Keratinocyte (primary cell): Measurements from ENCODE around the gene RASA3. TPM values are rescaled to one million over a fixed set of nuclear protein-coding genes. Genes with fewer than 3 reads are reported as not detected.

Experiments used
- DNase-seq: peaks from one replicate; pipeline ENCODE4 v3.0.0-alpha.2; 2011; ENCODE audit warnings: low read depth, missing footprints, low spot score
- FAIRE-seq: peaks from 2 replicates; lab custom pipeline; 2011; peaks lifted over from hg19 to GRCh38; lab: Jason Lieb, UNC
- H2AFZ ChIP-seq: 2 replicates; pipeline ENCODE4 v1.6.0; 2012; ENCODE audit warnings: low read length, control low read depth, inconsistent platforms; ENCODE audit not compliant: control insufficient read depth
- H3K27ac ChIP-seq: 2 replicates; pipeline ENCODE4 v1.5.1; 2011; ENCODE audit warnings: low read length; ENCODE audit not compliant: control insufficient read depth, insufficient read depth
- H3K27me3 ChIP-seq: 3 replicates; pipeline ENCODE4 v1.6.0; 2011; ENCODE audit warnings: low read length; ENCODE audit not compliant: control insufficient read depth, insufficient read depth; ENCODE audit errors: extremely low read depth
- H3K36me3 ChIP-seq, 2 experiments: 2 replicates in 1 of 2; 3 replicates in 1 of 2; pipeline ENCODE4 v1.5.1; 2011; ENCODE audit warnings: low read length in 2 of 2, mild to moderate bottlenecking in 1 of 2; ENCODE audit not compliant: control insufficient read depth in 2 of 2, insufficient read depth in 2 of 2; ENCODE audit errors: extremely low read depth in 1 of 2
- H3K4me1 ChIP-seq: 3 replicates; pipeline ENCODE4 v1.5.1; 2011; ENCODE audit warnings: low read length; ENCODE audit not compliant: control insufficient read depth, insufficient read depth; ENCODE audit errors: extremely low read depth
- H3K4me2 ChIP-seq: 3 replicates; pipeline ENCODE4 v1.6.0; 2011; ENCODE audit warnings: low read depth, low read length; ENCODE audit not compliant: control insufficient read depth, insufficient read depth; ENCODE audit errors: extremely low read depth
- H3K4me3 ChIP-seq, 3 experiments: fragments of 200-600 bp in 1 of 3; sonication (generic) in 1 of 3; 2 replicates in 2 of 3; 3 replicates in 1 of 3; pipeline ENCODE4 v1.5.1; 2011 to 2016; ENCODE audit warnings: low read length in 3 of 3, mild to moderate bottlenecking in 3 of 3, control low read depth in 2 of 3, inconsistent platforms in 1 of 3, low read depth in 1 of 3, mixed read lengths in 1 of 3, mixed run types in 1 of 3, moderate library complexity in 1 of 3; ENCODE audit not compliant: control insufficient read depth in 2 of 3, insufficient read depth in 2 of 3; ENCODE audit errors: extremely low read depth in 1 of 3
- H3K79me2 ChIP-seq: 2 replicates; pipeline ENCODE4 v1.6.0; 2012; ENCODE audit warnings: low read length; ENCODE audit not compliant: control insufficient read depth, insufficient read depth
- H3K9ac ChIP-seq: 3 replicates; pipeline ENCODE4 v1.6.0; 2011; ENCODE audit warnings: low read length; ENCODE audit not compliant: control insufficient read depth, insufficient read depth; ENCODE audit errors: extremely low read depth
- H3K9me1 ChIP-seq: 3 replicates; pipeline ENCODE4 v1.6.0; 2011; ENCODE audit warnings: low read length; ENCODE audit not compliant: control insufficient read depth, insufficient read depth; ENCODE audit errors: extremely low read depth
- H3K9me3 ChIP-seq: 2 replicates; pipeline ENCODE4 v1.5.1; 2012; ENCODE audit warnings: low read depth, low read length; ENCODE audit not compliant: control insufficient read depth
- H4K20me1 ChIP-seq: 3 replicates; pipeline ENCODE4 v1.6.0; 2011; ENCODE audit warnings: low read length; ENCODE audit not compliant: control insufficient read depth, insufficient read depth; ENCODE audit errors: extremely low read depth
- CTCF ChIP-seq, 3 experiments: IDR thresholded peaks in 1 of 3; conservative IDR thresholded peaks in 1 of 3; optimal IDR thresholded peaks in 1 of 3; 2 replicates in 2 of 3; 3 replicates in 1 of 3; pipeline versions ENCODE3 to v1.5.1; 2011; ENCODE audit warnings: low read length in 3 of 3, mild to moderate bottlenecking in 3 of 3, moderate library complexity in 2 of 3, control low read depth in 1 of 3, inconsistent platforms in 1 of 3; ENCODE audit not compliant: insufficient read depth in 2 of 3; ENCODE audit errors: extremely low read depth in 1 of 3
- EZH2 ChIP-seq: IDR thresholded peaks from one replicate; pipeline ENCODE4 v1.6.1; 2012; ENCODE audit warnings: inconsistent platforms, mild to moderate bottlenecking, low read length, moderate library complexity
- dilution Hi-C: fragments of 300-500 bp; cut with MboI; formaldehyde crosslinking; loops from one replicate; pipeline ENCODE4 v1.7.0; 2020; ENCODE audit warnings: low sequenced_read_pairs; ENCODE audit not compliant: extremely low pct_ligation_motif_present
- polyA plus RNA-seq, 5 experiments: library from polyadenylated mRNA; depleted of rRNA in 3 of 5; stranded (reverse) in 3 of 5; stranded (forward) in 1 of 5; unstranded in 1 of 5; fragments of >200 nt; gene quantifications; 1 replicate in 1 of 5; 2 replicates in 3 of 5; 3 replicates in 1 of 5; pipeline versions ENCODE4 v1.2.1 to v1.2.3, GENCODE V29; 2011 to 2012; ENCODE audit warnings: missing spikeins in 2 of 5, low read depth in 1 of 5, low replicate concordance in 1 of 5

RASA3 gene
- polyA plus RNA-seq, 1 donor (not counting 4 experiments of a cell fraction or from before 2014, with no cell fraction given) = 4.1 TPM

GRCh38 chr13:114174529-114174961, 42.1 kb upstream of the RASA3 start:
- FAIRE-seq (no peak), DNase-seq (no peak)
- Histone ChIP-seq H3K4me2 (no peak overlapping the region), H3K9me3 (no peaks in the 10 kb centered on the region), H3K27me3 (peaks cover 4% of the 10 kb centered on the region), H3K27ac (no peak overlapping the region), H3K36me3 (no peaks in the 10 kb centered on the region), H2AFZ (no peak overlapping the region), H4K20me1 (no peaks in the 10 kb centered on the region), H3K79me2 (no peaks in the 10 kb centered on the region), H3K9me1 (no peaks in the 10 kb centered on the region), H3K9ac (no peak overlapping the region), H3K4me1 (no peaks in the 10 kb centered on the region), H3K4me3 (no peak overlapping the region)
- dilution Hi-C loops = no loop called here
- no peak for TF ChIP-seq EZH2
- TF ChIP-seq CTCF (optimal IDR thresholded peaks at IDR 0.05 in 1 of 3, IDR thresholded peaks at IDR 0.05 in 1 of 3, conservative IDR thresholded peaks at IDR 0.05 in 1 of 3; ENCODE audit: extremely low read depth in 1 of 3, insufficient read depth in 2 of 3, low read length in 3 of 3) = no peak

- no peak overlapping the region for H3K4me2 ChIP-seq
- FAIRE-seq = no peak
- H3K36me3 ChIP-seq = no peaks in the 10 kb centered on the region
- H3K9me1 ChIP-seq = no peaks in the 10 kb centered on the region
- no peak overlapping the region for H3K4me3 ChIP-seq
- H3K9ac ChIP-seq = no peak overlapping the region
- H3K27me3 ChIP-seq = peaks cover 4% of the 10 kb centered on the region
- H3K27ac ChIP-seq = no peak overlapping the region
- dilution Hi-C loops = no loop called here
- H2AFZ ChIP-seq = no peak overlapping the region
- H3K79me2 ChIP-seq = no peaks in the 10 kb centered on the region
- H3K4me1 ChIP-seq = no peaks in the 10 kb centered on the region
- no peaks in the 10 kb centered on the region for H3K9me3 ChIP-seq
- no peak for DNase-seq
- no peak for TF ChIP-seq CTCF (optimal IDR thresholded peaks at IDR 0.05 in 1 of 3, IDR thresholded peaks at IDR 0.05 in 1 of 3, conservative IDR thresholded peaks at IDR 0.05 in 1 of 3; ENCODE audit: extremely low read depth in 1 of 3, insufficient read depth in 2 of 3, low read length in 3 of 3)
- TF ChIP-seq EZH2 = no peak
- H4K20me1 ChIP-seq = no peaks in the 10 kb centered on the region
Observed at GRCh38 chr13:114173745-114174144, 41.3 kb upstream of the RASA3 start.
